Measurements from ENCODE around the gene INSR. TPM values are rescaled to one million over a fixed set of nuclear protein-coding genes. Genes with fewer than 3 reads are reported as not detected.
"Not testable (repeated sequence)": the region's sequence is repeated elsewhere in the genome, so short reads cannot be mapped to it uniquely, and the experiment has no call there.

Gene INSR
- total RNA-seq, 3 donors from 2014 or later, result 1.3 to 2.3 (median 1.6) TPM

GRCh38 chr19:7228935-7229541, 65.2 kb downstream of the INSR start:
- H3K36me3 Mint-ChIP-seq (ENCODE audit: insufficient read depth), result no peaks in the 10 kb centered on the region
- H3K27me3 Mint-ChIP-seq (ENCODE audit: low read depth), result peaks cover 11% of the 10 kb centered on the region
- DNase-seq (no peak), ATAC-seq (no peak)
- H3K9me3 Mint-ChIP-seq, result no peaks in the 10 kb centered on the region
- H3K4me1 Mint-ChIP-seq (ENCODE audit: low read depth), result no peaks in the 10 kb centered on the region
- H3K4me3 Mint-ChIP-seq, result no peak overlapping the region

DNA sequence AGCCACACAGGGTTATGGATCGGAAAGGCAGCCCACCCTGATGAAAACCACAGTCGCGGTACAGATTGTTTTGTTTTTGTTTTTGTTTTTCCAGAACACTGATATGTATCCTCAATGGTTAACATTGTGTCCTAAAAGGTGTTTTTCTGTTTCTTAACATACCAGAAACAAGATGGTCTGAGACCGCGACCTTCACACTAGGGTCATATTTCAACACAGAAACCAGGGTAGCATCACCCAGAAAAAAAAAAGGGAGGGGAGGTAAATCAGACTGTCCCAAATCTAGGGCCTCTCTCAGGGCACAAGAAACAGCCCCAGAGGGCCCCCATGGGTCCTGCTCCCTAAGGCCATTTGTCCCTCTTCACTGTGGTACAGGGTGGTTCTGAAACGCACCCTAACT, 66.5 kb downstream of the INSR start:
- H3K36me3 Mint-ChIP-seq (ENCODE audit: insufficient read depth), result no peaks in the 10 kb centered on the region
- no peaks in the 10 kb centered on the region for H3K9me3 Mint-ChIP-seq
- no peaks in the 10 kb centered on the region for H3K4me1 Mint-ChIP-seq (ENCODE audit: low read depth)
- peaks cover 13% of the 10 kb centered on the region for H3K27me3 Mint-ChIP-seq (ENCODE audit: low read depth)
- no peak overlapping the region for H3K4me3 Mint-ChIP-seq
- no peak for ATAC-seq
- no peak for DNase-seq

DNA sequence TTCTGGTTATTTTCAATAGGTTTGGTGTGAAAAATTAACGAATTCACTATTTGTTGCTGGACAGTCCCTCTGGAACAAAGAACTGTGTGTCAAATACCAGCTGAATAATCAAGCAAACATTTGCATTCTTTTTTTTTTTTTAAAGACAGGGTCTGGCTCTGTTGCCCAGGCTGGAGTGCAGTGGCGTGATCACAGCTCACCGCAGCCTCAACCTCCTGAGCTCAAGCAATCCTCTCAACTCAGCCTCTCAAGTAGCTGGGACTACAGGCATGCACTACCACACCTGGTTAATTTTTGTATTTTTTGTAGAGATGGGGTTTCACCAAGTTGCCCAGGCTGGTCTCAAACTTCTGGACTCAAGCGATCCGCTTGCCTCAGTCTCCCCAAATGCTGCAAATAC, 67.1 kb downstream of the INSR start:
- H3K9me3 Mint-ChIP-seq; ATAC-seq; H3K36me3 Mint-ChIP-seq (ENCODE audit: insufficient read depth); H3K4me1 Mint-ChIP-seq (ENCODE audit: low read depth); DNase-seq; H3K4me3 Mint-ChIP-seq: not testable (repeated sequence)
- peaks cover 13% of the 10 kb centered on the region for H3K27me3 Mint-ChIP-seq (ENCODE audit: low read depth)

DNA sequence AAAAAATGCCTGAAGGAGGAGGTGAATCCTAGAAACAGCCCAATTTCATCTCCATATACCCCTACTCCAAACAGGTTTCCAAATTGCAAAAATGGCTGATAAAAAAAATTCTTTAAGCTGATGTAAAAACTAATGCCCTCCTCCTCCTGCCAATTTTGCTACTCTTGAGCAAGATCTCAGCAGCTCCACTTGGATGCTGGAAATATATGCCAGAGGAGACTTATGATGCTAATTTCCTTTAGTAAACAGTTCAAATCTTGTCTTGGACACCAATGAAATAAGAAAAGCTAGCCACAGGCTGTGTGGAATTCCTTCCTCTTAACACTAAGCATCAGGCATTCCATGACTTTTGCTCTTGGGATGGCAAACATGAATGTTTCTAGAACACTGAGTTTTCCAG, 67.5 kb downstream of the INSR start:
- no peaks in the 10 kb centered on the region for H3K36me3 Mint-ChIP-seq (ENCODE audit: insufficient read depth)
- peaks cover 13% of the 10 kb centered on the region for H3K27me3 Mint-ChIP-seq (ENCODE audit: low read depth)
- no peaks in the 10 kb centered on the region for H3K4me1 Mint-ChIP-seq (ENCODE audit: low read depth)
- H3K9me3 Mint-ChIP-seq, result no peaks in the 10 kb centered on the region
- ATAC-seq (no peak), DNase-seq (no peak)
- no peak overlapping the region for H3K4me3 Mint-ChIP-seq

GRCh38 chr19:7225741-7226140, 68.5 kb downstream of the INSR start:
- H3K4me3 Mint-ChIP-seq, result no peak overlapping the region
- no peak for ATAC-seq
- H3K9me3 Mint-ChIP-seq, result no peaks in the 10 kb centered on the region
- no peaks in the 10 kb centered on the region for H3K4me1 Mint-ChIP-seq (ENCODE audit: low read depth)
- no peak for DNase-seq
- no peaks in the 10 kb centered on the region for H3K36me3 Mint-ChIP-seq (ENCODE audit: insufficient read depth)
- H3K27me3 Mint-ChIP-seq (ENCODE audit: low read depth), result peaks cover 13% of the 10 kb centered on the region

GRCh38 chr19:7224995-7225394, 69.2 kb downstream of the INSR start:
- Mint-ChIP-seq H3K36me3 (ENCODE audit: insufficient read depth) (no peaks in the 10 kb centered on the region), H3K4me1 (ENCODE audit: low read depth) (no peaks in the 10 kb centered on the region), H3K4me3 (no peak overlapping the region), H3K27me3 (ENCODE audit: low read depth) (peaks cover 13% of the 10 kb centered on the region), H3K9me3 (no peaks in the 10 kb centered on the region)
- DNase-seq (no peak), ATAC-seq (no peak)

DNA sequence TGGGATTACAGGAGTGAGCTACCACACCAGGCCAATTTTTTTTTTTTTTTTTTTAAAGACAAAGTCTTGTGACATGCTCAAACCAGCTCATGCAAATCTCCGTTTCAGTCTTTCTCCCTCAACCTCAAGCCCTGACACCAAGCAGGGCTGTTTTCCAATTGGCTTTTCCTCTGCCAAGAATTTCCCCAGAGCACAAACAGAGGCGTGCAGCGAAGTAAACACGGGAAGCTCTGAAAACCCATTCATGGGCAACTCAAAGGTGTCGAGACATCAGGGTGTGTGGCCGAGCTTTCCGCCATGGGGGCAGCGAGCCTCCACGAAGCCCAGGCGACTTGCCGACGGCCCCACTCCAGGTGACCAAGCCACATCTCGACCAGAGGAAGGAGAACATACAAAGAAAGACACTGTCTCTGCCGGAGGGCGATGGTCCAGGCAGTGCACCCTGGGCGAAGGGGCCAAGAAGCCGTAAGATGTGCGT, 70.0 kb downstream of the INSR start:
- Mint-ChIP-seq H3K36me3 (ENCODE audit: insufficient read depth) (no peaks in the 10 kb centered on the region), H3K4me3 (no peak overlapping the region), H3K9me3 (no peaks in the 10 kb centered on the region), H3K27me3 (ENCODE audit: low read depth) (peaks cover 15% of the 10 kb centered on the region), H3K4me1 (ENCODE audit: low read depth) (no peaks in the 10 kb centered on the region)
- ATAC-seq (no peak), DNase-seq (no peak)

GRCh38 chr19:7223429-7223828, 70.8 kb downstream of the INSR start:
- H3K4me3 Mint-ChIP-seq, result no peak overlapping the region
- H3K9me3 Mint-ChIP-seq, result no peaks in the 10 kb centered on the region
- DNase-seq (no peak), ATAC-seq (no peak)
- peaks cover 15% of the 10 kb centered on the region for H3K27me3 Mint-ChIP-seq (ENCODE audit: low read depth)
- no peaks in the 10 kb centered on the region for H3K36me3 Mint-ChIP-seq (ENCODE audit: insufficient read depth)
- no peaks in the 10 kb centered on the region for H3K4me1 Mint-ChIP-seq (ENCODE audit: low read depth)

DNA sequence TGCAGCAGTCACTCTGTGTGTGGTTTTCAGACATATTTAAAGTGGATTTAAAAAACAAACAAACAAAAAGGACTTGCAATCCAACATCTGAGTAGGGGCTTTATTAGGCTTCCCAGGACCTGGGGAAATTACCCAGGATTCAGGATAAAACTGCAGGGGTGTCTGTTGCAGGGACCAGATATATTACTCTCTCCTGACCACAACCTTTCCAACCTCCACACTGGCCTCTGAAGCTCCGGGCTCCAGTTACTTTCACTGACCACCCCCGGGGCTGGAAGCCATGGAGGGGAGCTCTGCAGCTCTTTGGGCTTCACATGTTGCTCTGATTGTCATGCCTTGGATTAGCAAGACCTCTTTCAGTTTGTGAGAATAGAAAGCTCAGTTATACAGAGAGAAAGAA, 75.2 kb downstream of the INSR start:
- Mint-ChIP-seq H3K36me3 (ENCODE audit: insufficient read depth) (no peaks in the 10 kb centered on the region), H3K4me1 (ENCODE audit: low read depth) (peaks cover 19% of the 10 kb centered on the region)

GRCh38 chr19:7217861-7218260, 76.4 kb downstream of the INSR start:
- no peaks in the 10 kb centered on the region for H3K9me3 Mint-ChIP-seq
- ATAC-seq (no peak), DNase-seq (no peak)
- peaks cover 28% of the 10 kb centered on the region for H3K4me1 Mint-ChIP-seq (ENCODE audit: low read depth)
- peaks cover 2% of the 10 kb centered on the region for H3K27me3 Mint-ChIP-seq (ENCODE audit: low read depth)
- H3K4me3 Mint-ChIP-seq, result no peak overlapping the region
- no peaks in the 10 kb centered on the region for H3K36me3 Mint-ChIP-seq (ENCODE audit: insufficient read depth)

More for the DNA sequence above, 75.2 kb downstream of the INSR start:
- DNase-seq (no peak), ATAC-seq (no peak)
- Mint-ChIP-seq H3K9me3 (no peaks in the 10 kb centered on the region), H3K27me3 (ENCODE audit: low read depth) (peaks cover 3% of the 10 kb centered on the region), H3K4me3 (no peak overlapping the region)

DNA sequence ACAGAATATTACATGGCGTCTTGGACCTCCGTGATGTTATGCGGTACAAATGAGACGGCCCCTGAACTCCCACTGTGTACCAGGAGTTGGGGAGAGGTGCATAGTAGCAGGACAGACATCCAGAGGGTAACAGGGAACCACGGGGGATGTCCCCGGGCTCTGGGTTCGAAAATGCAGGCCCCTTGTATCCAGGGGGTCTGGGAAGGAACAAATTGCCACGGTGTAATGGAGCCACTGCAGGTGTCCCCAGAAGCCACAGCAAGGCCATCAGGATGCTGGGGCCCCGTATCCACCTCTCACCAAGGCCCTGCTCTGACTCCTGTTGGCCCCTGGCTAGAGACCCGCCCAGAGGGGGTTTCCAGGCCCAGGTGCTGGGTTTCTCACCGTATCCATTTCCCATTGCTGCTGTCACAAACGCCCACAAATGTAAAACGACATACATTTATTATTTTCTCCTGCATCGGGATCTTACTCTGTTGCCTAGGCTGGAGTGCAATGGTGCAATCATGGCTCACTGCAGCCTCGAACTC, 77.8 kb downstream of the INSR start:
- DNase-seq (peak; percentile 7), ATAC-seq (peak; percentile 40 to 63)
- Mint-ChIP-seq H3K4me1 (ENCODE audit: low read depth) (peaks cover 28% of the 10 kb centered on the region), H3K4me3 (no peak overlapping the region), H3K36me3 (ENCODE audit: insufficient read depth) (no peaks in the 10 kb centered on the region), H3K9me3 (no peaks in the 10 kb centered on the region), H3K27me3 (ENCODE audit: low read depth) (peaks cover 2% of the 10 kb centered on the region)

- no peak for ATAC-seq
- peaks cover 2% of the 10 kb centered on the region for H3K27me3 Mint-ChIP-seq (ENCODE audit: low read depth)
Observed at GRCh38 chr19:7215176-7215575, 79.0 kb downstream of the INSR start.

DNA sequence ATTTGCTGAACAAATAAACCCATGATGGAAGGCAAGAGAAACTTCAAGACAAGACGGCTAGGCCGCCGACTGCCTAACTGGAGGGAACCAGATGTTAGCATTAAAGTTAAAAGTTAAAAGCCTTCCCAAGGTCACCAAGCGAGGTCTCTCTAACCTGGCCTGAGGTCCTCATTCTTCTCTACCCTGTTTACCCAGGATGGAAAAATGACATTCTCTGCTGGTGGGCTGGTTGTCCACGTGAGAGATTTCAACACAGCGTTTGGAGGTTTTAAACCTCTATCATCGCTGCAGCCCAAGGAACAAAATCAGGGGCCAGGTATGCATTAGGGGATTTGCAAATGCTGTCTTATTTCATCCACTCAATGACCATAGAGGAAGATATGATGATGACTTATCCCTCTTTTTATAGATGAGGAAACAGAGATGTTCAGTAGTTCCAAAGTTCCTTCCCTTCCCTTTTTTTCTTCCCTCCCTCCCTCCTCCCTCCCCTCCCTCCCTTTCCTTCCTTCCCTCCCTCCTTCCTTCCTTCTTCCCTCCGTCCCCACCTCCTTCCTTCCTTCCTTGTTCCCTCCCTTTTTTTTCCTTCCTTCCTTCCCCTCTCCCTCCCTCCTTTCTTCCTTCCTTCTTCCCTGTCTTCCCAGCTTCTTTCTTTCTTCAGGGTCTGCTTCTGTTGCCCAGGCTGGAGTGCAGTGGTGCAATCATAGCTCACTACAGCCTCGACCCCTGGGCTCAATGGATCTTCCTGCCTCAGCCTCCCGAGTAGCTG, 79.7 kb downstream of the INSR start:
- Mint-ChIP-seq H3K4me1 (ENCODE audit: low read depth) (peaks cover 31% of the 10 kb centered on the region), H3K27me3 (ENCODE audit: low read depth) (peaks cover under 1% of the 10 kb centered on the region), H3K9me3 (no peaks in the 10 kb centered on the region), H3K4me3 (no peak overlapping the region), H3K36me3 (ENCODE audit: insufficient read depth) (no peaks in the 10 kb centered on the region)
- DNase-seq (no peak), ATAC-seq (no peak)

More at GRCh38 chr19:7215176-7215575, 79.0 kb downstream of the INSR start:
- peaks cover 28% of the 10 kb centered on the region for H3K4me1 Mint-ChIP-seq (ENCODE audit: low read depth)
- H3K9me3 Mint-ChIP-seq, result no peaks in the 10 kb centered on the region
- DNase-seq, result no peak
- H3K4me3 Mint-ChIP-seq, result no peak overlapping the region
- H3K36me3 Mint-ChIP-seq (ENCODE audit: insufficient read depth), result no peaks in the 10 kb centered on the region

GRCh38 chr19:7213628-7214323, 80.4 kb downstream of the INSR start:
- H3K9me3 Mint-ChIP-seq, result no peaks in the 10 kb centered on the region
- H3K27me3 Mint-ChIP-seq (ENCODE audit: low read depth), result no peaks in the 10 kb centered on the region
- peak; percentile 48 to 57 for ATAC-seq
- no peak for DNase-seq
- H3K4me3 Mint-ChIP-seq, result no peak overlapping the region
- H3K36me3 Mint-ChIP-seq (ENCODE audit: insufficient read depth), result no peaks in the 10 kb centered on the region
- peaks cover 35% of the 10 kb centered on the region for H3K4me1 Mint-ChIP-seq (ENCODE audit: low read depth)

All from activated T-cell treated with anti-CD3 and anti-CD28 coated beads, Interleukin-2, amount 50 U/mL, for 4 hours (primary cell).